Measurements from ENCODE around the gene NPIPB2. TPM values are rescaled to one million over a fixed set of nuclear protein-coding genes. Genes with fewer than 3 reads are reported as not detected.
A peak's percentile ranks its signal among the peaks of the same experiment; 100 is the strongest.

The NPIPB2 gene
- total and polyA plus RNA-seq, 2 of the 13 experiments (the other 11 are each of a cell fraction or from before 2014, with no cell fraction given) = 1.8 to 4.1 TPM

GRCh38 chr16:11977376-11978041 lies 35.7 kb upstream of the NPIPB2 start (continued):
- no peak for TF ChIP-seq ZNF691 (CRISPR knock-in tag; IDR thresholded peaks at IDR 0.05; ENCODE audit: borderline replicate concordance, low read depth)
- 0 out of 2 replicates have a peak, but pooled peaks have one; percentile 17 for TF ChIP-seq KMT2B (CRISPR knock-in tag; IDR thresholded peaks at IDR 0.05)
- 0 out of 2 replicates have a peak, but pooled peaks have one; percentile 4 for TF ChIP-seq ZNF788 (CRISPR knock-in tag; IDR thresholded peaks at IDR 0.05; ENCODE audit: borderline replicate concordance)
- 0 out of 2 replicates have a peak, but pooled peaks have one; percentile 43 for TF ChIP-seq HOXA9 (CRISPR knock-in tag; IDR thresholded peaks at IDR 0.05; ENCODE audit: borderline replicate concordance)
- no peak for TF ChIP-seq CHCHD3 (CRISPR knock-in tag; IDR thresholded peaks at IDR 0.05)
- 0 out of 2 replicates have a peak, but pooled peaks have one; percentile 19 for TF ChIP-seq ZNF746 (CRISPR knock-in tag; IDR thresholded peaks at IDR 0.05)
- TF ChIP-seq ZNF143 (CRISPR knock-in tag; IDR thresholded peaks at IDR 0.05) = no peak
- peak; percentile 11; the same call in 1 of the 2 replicates for TF ChIP-seq ZNF432 (CRISPR knock-in tag; IDR thresholded peaks at IDR 0.05; ENCODE audit: borderline replicate concordance)
- TF ChIP-seq ZNF205 (CRISPR knock-in tag; IDR thresholded peaks at IDR 0.05) = no peak
- TF ChIP-seq TARDBP (CRISPR knock-in tag; IDR thresholded peaks at IDR 0.05) = no peak
- 0 out of 2 replicates have a peak, but pooled peaks have one; percentile 8 for TF ChIP-seq NFATC3 (CRISPR knock-in tag; IDR thresholded peaks at IDR 0.05)
- TF ChIP-seq TSC22D2 (CRISPR knock-in tag; IDR thresholded peaks at IDR 0.05; ENCODE audit: borderline replicate concordance) = 0 out of 2 replicates have a peak, but pooled peaks have one; percentile 45
- TF ChIP-seq ZNF574 (CRISPR knock-in tag; IDR thresholded peaks at IDR 0.05) = no peak
- TF ChIP-seq HIC2 (CRISPR knock-in tag; IDR thresholded peaks at IDR 0.05; ENCODE audit: low read depth) = no peak
- TF ChIP-seq ZNF850 (CRISPR knock-in tag; conservative IDR thresholded peaks at IDR 0.05) = no peak
- no peak for TF ChIP-seq ZBTB43 (CRISPR knock-in tag; conservative IDR thresholded peaks at IDR 0.05)
